NOMO-1 (cell line): Measurements from ENCODE around the gene TSPY1.
"Not testable (repeated sequence)": the region's sequence is repeated elsewhere in the genome, so short reads cannot be mapped to it uniquely, and the experiment has no call there.

ENCODE experiments used
- DNase-seq, 2 experiments: peaks; one replicate each; lab custom pipeline; 2025; ENCODE audit not compliant: unreplicated experiment in 2 of 2; lab: John Stamatoyannopoulos, UW

The TSPY1 gene, protein sequence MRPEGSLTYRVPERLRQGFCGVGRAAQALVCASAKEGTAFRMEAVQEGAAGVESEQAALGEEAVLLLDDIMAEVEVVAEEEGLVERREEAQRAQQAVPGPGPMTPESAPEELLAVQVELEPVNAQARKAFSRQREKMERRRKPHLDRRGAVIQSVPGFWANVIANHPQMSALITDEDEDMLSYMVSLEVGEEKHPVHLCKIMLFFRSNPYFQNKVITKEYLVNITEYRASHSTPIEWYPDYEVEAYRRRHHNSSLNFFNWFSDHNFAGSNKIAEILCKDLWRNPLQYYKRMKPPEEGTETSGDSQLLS

DNA sequence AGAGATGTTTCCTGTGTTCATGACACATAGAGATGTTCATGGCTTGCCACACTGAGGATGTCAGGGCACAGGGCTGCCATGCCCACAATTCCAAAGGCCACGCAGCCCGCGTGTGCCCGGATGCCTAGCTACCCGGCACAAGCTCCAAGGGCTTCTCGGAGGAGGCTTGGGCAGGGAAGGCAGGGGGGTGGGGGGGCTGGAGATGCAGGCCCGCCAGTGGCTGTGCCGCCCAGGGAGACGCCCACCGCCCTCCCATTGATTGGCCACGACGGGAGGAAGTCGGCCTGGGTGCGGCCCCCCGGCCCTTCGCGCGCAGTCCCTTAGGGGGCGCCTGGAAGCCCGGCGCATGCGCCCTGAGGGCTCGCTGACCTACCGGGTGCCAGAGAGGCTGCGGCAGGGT, at the start of gene TSPY1:
Gene TSPY1 (plus strand): TSS at position 301 of the 400 bp plus-strand sequence. CDS start 46 bp downstream, at position 347.
- not testable (repeated sequence) for DNase-seq

DNA sequence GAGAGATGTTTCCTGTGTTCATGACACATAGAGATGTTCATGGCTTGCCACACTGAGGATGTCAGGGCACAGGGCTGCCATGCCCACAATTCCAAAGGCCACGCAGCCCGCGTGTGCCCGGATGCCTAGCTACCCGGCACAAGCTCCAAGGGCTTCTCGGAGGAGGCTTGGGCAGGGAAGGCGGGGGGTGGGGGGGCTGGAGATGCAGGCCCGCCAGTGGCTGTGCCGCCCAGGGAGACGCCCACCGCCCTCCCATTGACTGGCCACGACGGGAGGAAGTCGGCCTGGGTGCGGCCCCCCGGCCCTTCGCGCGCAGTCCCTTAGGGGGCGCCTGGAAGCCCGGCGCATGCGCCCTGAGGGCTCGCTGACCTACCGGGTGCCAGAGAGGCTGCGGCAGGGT, 20.2 kb downstream of the TSPY1 start, which contains the start of gene TSPY9:
Gene TSPY9 (plus strand): TSS at position 301 of the 400 bp plus-strand sequence. CDS start 46 bp downstream, at position 347.
- DNase-seq = not testable (repeated sequence)

DNA sequence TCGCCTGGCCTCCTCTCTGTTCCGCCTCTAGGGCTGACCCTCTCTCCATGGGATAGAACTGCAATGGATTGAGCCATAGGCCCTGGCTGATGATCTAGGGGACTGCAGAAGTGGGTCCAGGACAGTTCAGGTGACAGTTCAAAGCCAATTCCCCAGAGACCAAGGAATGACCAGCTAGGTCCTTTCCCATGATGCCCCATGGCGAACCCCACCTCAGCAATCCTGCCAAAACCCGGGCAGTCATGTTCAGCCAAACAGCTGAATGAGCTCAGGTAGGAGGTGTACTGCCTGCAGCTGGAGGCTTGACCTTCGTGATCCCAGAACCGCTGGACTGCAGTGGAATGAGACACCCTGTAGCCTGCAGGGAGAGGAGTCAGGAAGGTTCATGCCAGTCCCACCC, 37.6 kb downstream of the TSPY1 start:
- not testable (repeated sequence) for DNase-seq

DNA sequence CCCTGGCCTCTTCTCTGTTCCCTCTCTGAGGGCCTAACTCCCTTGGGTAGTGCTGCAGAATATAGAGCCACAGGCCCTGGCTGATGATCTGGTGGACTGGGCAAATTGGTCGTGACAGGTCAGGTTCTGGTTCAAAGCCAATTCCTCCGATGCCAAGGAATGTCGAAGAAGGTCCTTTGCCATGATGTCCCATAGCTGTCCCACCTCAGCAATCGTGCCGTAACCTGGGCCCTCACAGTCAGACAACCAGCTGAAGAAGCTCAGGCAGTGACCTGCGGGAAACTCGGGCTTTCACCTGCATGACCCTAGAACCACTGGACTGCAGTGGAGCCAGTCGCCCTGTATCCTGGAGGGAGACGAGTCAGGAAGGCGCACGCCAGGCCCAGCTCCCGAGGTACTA, 49.5 kb downstream of the TSPY1 start:
- DNase-seq = not testable (repeated sequence)
